Stimulated activated CD4-positive, alpha-beta T cell treated with anti-CD3 and anti-CD28 coated beads, Interleukin-12 subunit alpha, Interleukin-12 subunit beta, amount 100 ng/mL, for 24 hours (primary cell): Measurements from ENCODE around the gene XIRP2.

Source experiments
- DNase-seq, 2 experiments: peaks; one replicate each; pipeline ENCODE4 v3.0.0-alpha.2; 2020; ENCODE audit warnings: low read depth in 2 of 2

The XIRP2 gene

GRCh38 chr2:166888180-166888579, at the start of gene XIRP2:
Gene XIRP2, plus strand, starts transcription at chr2:166888480. Its CDS starts 15,003 bp downstream, at chr2:166903483.
- DNase-seq = no peak

- DNase-seq = no peak
These were observed 47.1 kb upstream of the XIRP2 start for GRCh38 chr2:166841152-166841551.

GRCh38 chr2:166841679-166842078, 46.6 kb upstream of the XIRP2 start:
- DNase-seq = no peak

GRCh38 chr2:166844111-166844510, 44.2 kb upstream of the XIRP2 start:
- no peak for DNase-seq

- DNase-seq = no peak
These were observed 25.7 kb upstream of the XIRP2 start for GRCh38 chr2:166862468-166863132.

GRCh38 chr2:166867874-166868514, 20.3 kb upstream of the XIRP2 start:
- no peak for DNase-seq

GRCh38 chr2:166870346-166870745, 17.9 kb upstream of the XIRP2 start:
- no peak for DNase-seq

- DNase-seq = no peak
These were observed 7.1 kb upstream of the XIRP2 start for GRCh38 chr2:166881177-166881576.

GRCh38 chr2:166882851-166883250, 5.4 kb upstream of the XIRP2 start:
- DNase-seq = no peak

GRCh38 chr2:166891727-166892126, 3.4 kb downstream of the XIRP2 start:
- no peak for DNase-seq

- DNase-seq = no peak
These were observed 4.1 kb downstream of the XIRP2 start for GRCh38 chr2:166892397-166892796.

GRCh38 chr2:166895243-166895642, 7.0 kb downstream of the XIRP2 start:
- DNase-seq = no peak

- no peak for DNase-seq
These were observed 9.4 kb downstream of the XIRP2 start for GRCh38 chr2:166897666-166898065.

- no peak for DNase-seq
These were observed 11.4 kb downstream of the XIRP2 start for GRCh38 chr2:166899676-166900075.

GRCh38 chr2:166900700-166901099, 12.4 kb downstream of the XIRP2 start:
- DNase-seq = no peak

- DNase-seq = no peak
These were observed 13.1 kb downstream of the XIRP2 start for GRCh38 chr2:166901336-166901735.

- no peak for DNase-seq
These were observed 28.7 kb downstream of the XIRP2 start for GRCh38 chr2:166916987-166917386.

GRCh38 chr2:166917415-166917814, 29.1 kb downstream of the XIRP2 start:
- no peak for DNase-seq

GRCh38 chr2:166921261-166921896, 33.1 kb downstream of the XIRP2 start:
- DNase-seq = no peak

- DNase-seq = no peak
These were observed 36.7 kb downstream of the XIRP2 start for GRCh38 chr2:166924967-166925366.

- no peak for DNase-seq
These were observed 38.4 kb downstream of the XIRP2 start for GRCh38 chr2:166926657-166927056.

- DNase-seq = no peak
These were observed 43.8 kb downstream of the XIRP2 start for GRCh38 chr2:166932032-166932431.

GRCh38 chr2:166934817-166935216, 46.5 kb downstream of the XIRP2 start:
- DNase-seq = no peak
